Transverse colon (tissue), 4 donors: ENCODE results near the gene ABHD5. TPM values are rescaled to one million over a fixed set of nuclear protein-coding genes. Genes with fewer than 3 reads are reported as not detected.

Source experiments
- DNase-seq: peaks from one replicate; pipeline ENCODE4 v3.0.0-alpha.2; 2019
- H3K27ac ChIP-seq, 4 donors: fragments of 200-600 bp; sonication (generic); 2 replicates each; pipeline ENCODE4 v1.5.1; 2016 to 2018; ENCODE audit warnings: inconsistent platforms in 4 of 4
- H3K27me3 ChIP-seq: fragments of 200-600 bp; sonication (generic); 2 replicates; pipeline ENCODE4 v1.5.1; 2017; ENCODE audit warnings: inconsistent platforms
- H3K36me3 ChIP-seq, 4 donors: fragments of 200-600 bp; sonication (generic); 2 replicates each; pipeline ENCODE4 v1.5.1; 2017 to 2019; ENCODE audit warnings: inconsistent platforms in 4 of 4
- H3K4me1 ChIP-seq, 4 donors: fragments of 200-600 bp; sonication (generic); 2 replicates each; pipeline ENCODE4 v1.5.1; 2017 to 2020; ENCODE audit warnings: inconsistent platforms in 4 of 4
- H3K4me3 ChIP-seq, 4 donors: fragments of 200-600 bp; sonication (generic); 1 replicate in 1 of 4; 2 replicates in 3 of 4; pipeline versions ENCODE4 v1.5.1 to v1.6.1; 2017 to 2019; ENCODE audit warnings: inconsistent platforms in 4 of 4
- H3K9me3 ChIP-seq, 2 donors: fragments of 200-600 bp; sonication (generic); 2 replicates each; pipeline ENCODE4 v1.5.1; 2017 to 2019; ENCODE audit warnings: inconsistent platforms in 2 of 2
- EP300 ChIP-seq: sonication (generic); formaldehyde crosslinking; IDR thresholded peaks from one replicate; pipeline ENCODE4 v1.6.1; 2017; ENCODE audit warnings: antibody characterized with exemption, low read depth
- POLR2A ChIP-seq: fragments of 450-650 bp; IDR thresholded peaks from one replicate; pipeline ENCODE4 v1.6.1; 2016; ENCODE audit warnings: antibody characterized with exemption, mild to moderate bottlenecking, moderate library complexity
- POLR2AphosphoS5 ChIP-seq, 3 donors: sonication (generic); formaldehyde crosslinking; IDR thresholded peaks; one replicate each; pipeline ENCODE4 v1.6.1; 2016; ENCODE audit warnings: antibody characterized with exemption in 3 of 3
- WGBS, 2 donors: methylation state at CpG; one replicate each; pipeline ENCODE4 v1.1.5; 2018; ENCODE audit warnings: low coverage in 1 of 2; 5-methylcytosine and 5-hydroxymethylcytosine counted together
- in situ Hi-C, 4 donors: fragments of 200-750 bp; cut with MboI; loops; one replicate each; pipeline versions ENCODE4 v1.15.0 to v1.15.1; 2017; ENCODE audit warnings: low sequenced_read_pairs in 3 of 4, low pct_ligation_motif_present in 1 of 4, low pct_unique_long_range_greater_than_20kb in 1 of 4
- intact Hi-C: fragments of 100-400 bp; cut with DNase I; formaldehyde crosslinking; loops from one replicate; pipeline ENCODE4 v1.15.1; 2023; ENCODE audit warnings: low total_unique reads
- total RNA-seq, 4 donors: library from RNA; depleted of rRNA; stranded (reverse); fragments of >200 nt; gene quantifications; one replicate each; pipeline ENCODE4 v1.1.0, GENCODE V29; 2016
- TF ChIP-seq, protein P1 (sequence below), 5 experiments: fragments of 200-600 bp in 3 of 5; fragments of 450-650 bp in 2 of 5; sonication (generic) in 3 of 5; IDR thresholded peaks; 1 replicate in 2 of 5; 2 replicates in 3 of 5; pipeline ENCODE4 v1.5.1; 2016 to 2017; ENCODE audit warnings: antibody characterized with exemption in 5 of 5, inconsistent platforms in 3 of 5, mild to moderate bottlenecking in 2 of 5, moderate library complexity in 1 of 5

ABHD5 gene
- total RNA-seq, 4 donors from 2014 or later, result 36.2 to 304 (median 48.0) TPM

DNA sequence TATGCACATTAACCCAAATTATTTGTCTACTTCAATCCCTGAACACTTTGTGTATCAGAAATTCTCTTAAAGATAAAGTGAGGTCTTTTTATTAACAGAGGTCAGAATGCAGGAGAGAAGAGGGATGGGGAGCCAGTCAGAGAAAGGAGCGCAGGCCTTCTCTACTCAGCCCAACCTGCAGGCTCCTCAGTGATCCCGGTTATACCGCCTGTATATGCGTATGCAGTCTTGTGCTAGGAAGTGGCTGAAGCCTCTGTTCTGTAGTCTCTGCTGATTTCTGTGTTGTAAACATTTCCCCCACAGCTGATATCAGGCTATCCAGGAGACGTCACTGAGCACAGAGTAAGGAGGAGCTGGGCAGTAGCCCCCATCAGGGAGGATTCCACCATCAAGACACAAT lies 57.9 kb downstream of the ABHD5 start:
- Histone ChIP-seq H3K9me3 (no peaks in the 10 kb centered on the region), H3K36me3 (no peaks in the 10 kb centered on the region), H3K27me3 (no peaks in the 10 kb centered on the region), H3K4me1 (peaks cover 0 to 5% (median 0%) of the 10 kb centered on the region in 4 donors), H3K27ac (no peak overlapping the region), H3K4me3 (no peak overlapping the region)
- in situ Hi-C loops (no loop called here), intact Hi-C loops (no loop called here)
- 80 to 94% methylated on average over 2 to 5 of the region's 5 CpGs for WGBS, 2 donors
- no peak for TF ChIP-seq POLR2AphosphoS5 (IDR thresholded peaks at IDR 0.05)
- no peak for TF ChIP-seq EP300
- TF ChIP-seq, protein P1, sequence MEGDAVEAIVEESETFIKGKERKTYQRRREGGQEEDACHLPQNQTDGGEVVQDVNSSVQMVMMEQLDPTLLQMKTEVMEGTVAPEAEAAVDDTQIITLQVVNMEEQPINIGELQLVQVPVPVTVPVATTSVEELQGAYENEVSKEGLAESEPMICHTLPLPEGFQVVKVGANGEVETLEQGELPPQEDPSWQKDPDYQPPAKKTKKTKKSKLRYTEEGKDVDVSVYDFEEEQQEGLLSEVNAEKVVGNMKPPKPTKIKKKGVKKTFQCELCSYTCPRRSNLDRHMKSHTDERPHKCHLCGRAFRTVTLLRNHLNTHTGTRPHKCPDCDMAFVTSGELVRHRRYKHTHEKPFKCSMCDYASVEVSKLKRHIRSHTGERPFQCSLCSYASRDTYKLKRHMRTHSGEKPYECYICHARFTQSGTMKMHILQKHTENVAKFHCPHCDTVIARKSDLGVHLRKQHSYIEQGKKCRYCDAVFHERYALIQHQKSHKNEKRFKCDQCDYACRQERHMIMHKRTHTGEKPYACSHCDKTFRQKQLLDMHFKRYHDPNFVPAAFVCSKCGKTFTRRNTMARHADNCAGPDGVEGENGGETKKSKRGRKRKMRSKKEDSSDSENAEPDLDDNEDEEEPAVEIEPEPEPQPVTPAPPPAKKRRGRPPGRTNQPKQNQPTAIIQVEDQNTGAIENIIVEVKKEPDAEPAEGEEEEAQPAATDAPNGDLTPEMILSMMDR (IDR thresholded peaks at IDR 0.05), result no peak
- TF ChIP-seq POLR2A, result no peak
- no peak for DNase-seq

DNA sequence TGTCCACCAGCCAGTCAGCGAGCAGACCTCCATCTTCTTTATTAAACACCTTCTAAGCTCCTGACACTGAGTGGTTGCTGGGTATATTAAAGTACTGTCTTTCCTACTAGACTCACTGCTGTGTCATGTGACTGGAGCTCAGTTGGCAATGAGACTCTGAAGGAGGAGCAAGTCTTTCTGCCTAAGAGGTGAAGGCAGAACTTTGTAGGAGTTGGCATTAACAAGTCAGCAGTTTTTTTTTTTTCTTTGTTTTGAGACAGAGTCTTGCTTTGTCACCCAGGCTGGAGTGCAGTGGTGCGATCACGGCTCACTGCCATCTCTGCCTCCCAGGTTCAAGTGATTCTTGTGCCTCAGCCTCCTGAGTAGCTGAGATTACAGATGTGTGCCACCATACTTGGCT lies 62.2 kb downstream of the ABHD5 start:
- in situ Hi-C loops, result no loop called here
- no peak for DNase-seq

DNA sequence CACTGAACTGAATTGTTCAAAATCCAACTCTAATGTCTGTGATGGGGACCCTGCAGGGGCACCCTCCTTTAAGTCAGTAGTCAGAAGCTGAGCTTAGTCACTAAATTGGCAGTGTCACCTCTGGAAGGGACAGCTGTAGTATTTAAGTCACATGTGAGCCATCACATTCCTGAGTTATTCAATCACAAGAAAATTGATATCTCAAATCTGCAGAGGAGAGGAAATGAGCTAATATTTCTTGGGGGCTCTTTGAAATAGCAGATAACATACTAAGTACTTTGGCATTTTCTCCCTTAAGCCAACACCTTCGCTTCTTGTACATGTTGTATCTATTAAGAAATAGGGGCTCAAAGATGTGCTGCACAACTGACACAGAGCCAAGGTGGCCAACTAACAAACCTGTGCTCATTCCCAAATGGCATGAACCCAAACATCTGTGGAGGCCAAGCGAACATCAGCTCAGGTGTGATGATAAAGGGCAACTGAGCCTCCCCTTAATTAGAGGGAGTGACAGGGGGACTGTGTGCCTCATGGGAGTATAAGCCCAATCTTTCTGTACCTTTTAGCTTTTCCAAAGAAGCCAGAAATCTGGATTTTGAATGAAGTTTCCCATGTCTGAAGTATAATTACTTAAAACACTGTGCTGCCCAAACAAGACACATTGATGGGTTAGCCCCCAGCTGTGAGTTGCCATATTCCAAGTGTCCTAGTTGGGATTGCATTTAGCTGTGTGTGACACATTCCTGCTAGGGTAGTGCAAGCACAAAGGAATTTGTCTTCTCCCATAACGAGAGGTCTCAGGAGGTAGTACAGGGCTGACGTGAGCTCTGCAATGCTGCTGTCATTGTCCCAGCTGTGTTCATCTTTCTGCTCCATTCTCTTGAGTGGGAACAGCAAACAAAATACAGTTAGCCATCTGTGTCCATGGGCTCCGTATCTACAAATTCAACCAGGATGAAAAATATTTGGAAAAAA lies 63.3 kb downstream of the ABHD5 start:
- H3K4me3 ChIP-seq, result no peak overlapping the region
- DNase-seq, result no peak
- no peaks in the 10 kb centered on the region for H3K27me3 ChIP-seq
- no peaks in the 10 kb centered on the region for H3K36me3 ChIP-seq
- no peak overlapping the region for H3K27ac ChIP-seq
- intact Hi-C loops, result no loop called here
- TF ChIP-seq EP300, result no peak
- TF ChIP-seq, protein P1 (IDR thresholded peaks at IDR 0.05), result no peak
- no peak for TF ChIP-seq POLR2AphosphoS5 (IDR thresholded peaks at IDR 0.05)
- TF ChIP-seq POLR2A, result no peak
- peaks cover 0 to 23% (median 4%) of the 10 kb centered on the region in 4 donors for H3K4me1 ChIP-seq
- H3K9me3 ChIP-seq, result no peaks in the 10 kb centered on the region
- WGBS, 2 donors, result 71 to 78% methylated on average over 5 of the region's 5 CpGs
- in situ Hi-C loops, result no loop called here

More for the DNA sequence above, 62.2 kb downstream of the ABHD5 start:
- Histone ChIP-seq H3K27me3 (no peaks in the 10 kb centered on the region), H3K9me3 (no peaks in the 10 kb centered on the region), H3K27ac (no peak overlapping the region), H3K36me3 (no peaks in the 10 kb centered on the region), H3K4me3 (no peak overlapping the region), H3K4me1 (peaks cover 0 to 12% (median 2%) of the 10 kb centered on the region in 4 donors)
- TF ChIP-seq, protein P1 (IDR thresholded peaks at IDR 0.05), result no peak
- TF ChIP-seq EP300 (no peak), POLR2A (no peak), POLR2AphosphoS5 (IDR thresholded peaks at IDR 0.05) (no peak)
- intact Hi-C loops, result no loop called here
- 97% methylated on average over 3 of the region's 3 CpGs; no CpG with 5 or more reads in 1 of the 2 donors for WGBS, 2 donors

DNA sequence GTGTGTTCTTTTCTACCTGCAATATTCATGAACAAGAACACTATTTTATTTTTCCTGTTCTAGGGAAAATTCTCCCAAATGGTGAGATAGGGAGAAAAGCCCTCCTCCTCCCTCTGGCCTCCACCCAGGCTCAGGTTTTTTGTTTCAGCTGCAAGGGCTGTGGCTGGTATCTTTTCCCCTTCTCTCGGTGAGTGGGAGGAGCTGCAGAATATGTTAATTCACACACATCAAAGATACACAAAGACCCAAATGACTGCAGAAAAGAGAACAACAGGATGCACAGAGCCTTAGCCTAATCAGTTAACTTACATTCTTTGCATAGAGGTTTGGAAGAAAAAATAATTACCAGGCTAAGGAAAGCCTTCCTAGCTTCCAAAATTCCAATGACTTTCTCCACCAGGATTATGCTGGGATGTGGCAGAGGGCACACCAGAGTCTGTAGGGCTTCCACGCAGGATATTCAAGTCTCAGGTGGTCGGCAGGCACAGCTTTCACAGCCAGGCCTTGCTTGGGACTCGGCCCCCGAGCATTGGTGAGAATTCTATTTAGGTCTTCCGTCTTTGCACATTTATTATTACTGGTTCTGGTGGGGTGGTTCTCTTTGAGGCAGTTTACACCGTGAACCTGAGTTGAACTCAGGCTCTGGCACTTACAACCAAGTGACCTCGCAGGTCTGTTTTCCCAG lies 64.9 kb downstream of the ABHD5 start:
- Histone ChIP-seq H3K36me3 (no peaks in the 10 kb centered on the region), H3K4me3 (no peak overlapping the region), H3K27ac (no peak overlapping the region), H3K27me3 (no peaks in the 10 kb centered on the region), H3K9me3 (no peaks in the 10 kb centered on the region), H3K4me1 (peaks cover 0 to 28% (median 6%) of the 10 kb centered on the region in 4 donors)
- intact Hi-C loops (no loop called here), in situ Hi-C loops (no loop called here)
- no peak for TF ChIP-seq EP300
- WGBS, 2 donors, result 81% methylated on average over 8 of the region's 8 CpGs; no CpG with 5 or more reads in 1 of the 2 donors
- no peak for DNase-seq
